NT2/D1 (cell line): Measurements from ENCODE around the gene METTL24.
"Not testable (repeated sequence)": the region's sequence is repeated elsewhere in the genome, so short reads cannot be mapped to it uniquely, and the experiment has no call there.

Experiments used
- DNase-seq: peaks from one replicate; pipeline ENCODE4 v3.0.0-alpha.2; 2011; ENCODE audit warnings: low read depth, low spot score
- H3K27me3 ChIP-seq: 2 replicates; pipeline ENCODE4 v1.6.0; 2011; ENCODE audit warnings: mild to moderate bottlenecking; ENCODE audit not compliant: insufficient read length, insufficient read depth
- H3K36me3 ChIP-seq: 2 replicates; pipeline ENCODE4 v1.6.1; 2011; ENCODE audit warnings: mild to moderate bottlenecking, low read length, mixed read lengths; ENCODE audit not compliant: insufficient read depth, insufficient read length
- H3K4me1 ChIP-seq: 2 replicates; pipeline ENCODE4 v1.5.1; 2011; ENCODE audit not compliant: insufficient read depth, insufficient read length
- H3K4me3 ChIP-seq: 2 replicates; pipeline ENCODE4 v1.5.1; 2011; ENCODE audit warnings: low read depth; ENCODE audit not compliant: insufficient read length
- H3K9ac ChIP-seq: 2 replicates; pipeline ENCODE4 v1.6.0; 2011; ENCODE audit warnings: low read depth; ENCODE audit not compliant: insufficient read length
- H3K9me3 ChIP-seq: 2 replicates; pipeline ENCODE4 v1.5.1; 2011; ENCODE audit warnings: mild to moderate bottlenecking, low read length; ENCODE audit not compliant: insufficient read depth
- SUZ12 ChIP-seq: IDR thresholded peaks from 2 replicates; pipeline ENCODE4 v1.6.1; 2011; ENCODE audit not compliant: insufficient read length, insufficient read depth; ENCODE audit errors: extremely low read depth
- YY1 ChIP-seq: IDR thresholded peaks from 2 replicates; pipeline ENCODE4 v1.6.1; 2011; ENCODE audit not compliant: insufficient read length, insufficient read depth
- ZNF274 ChIP-seq: IDR thresholded peaks from 2 replicates; pipeline ENCODE4 v1.6.1; 2011; ENCODE audit warnings: mild to moderate bottlenecking, low read depth, low read length

METTL24 gene

DNA sequence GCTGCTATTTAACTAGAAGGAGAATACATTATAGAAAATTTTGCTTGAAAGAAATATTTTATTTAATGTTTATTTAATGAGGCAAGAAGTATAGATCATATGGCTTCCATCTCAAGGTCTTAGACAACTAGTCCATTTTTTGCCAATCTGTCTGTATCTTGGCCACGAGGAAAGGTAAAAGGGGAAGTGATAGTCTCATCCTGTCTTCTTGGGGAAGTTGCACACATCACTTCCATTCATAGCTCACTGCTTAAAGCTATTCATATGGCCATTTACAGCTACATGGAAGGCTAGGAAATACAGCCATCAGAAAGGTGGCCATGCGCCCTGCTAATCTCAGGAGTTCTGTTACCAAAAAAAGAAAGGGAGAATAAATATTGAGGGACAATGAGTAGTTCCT, 50.8 kb downstream of the METTL24 start:
- H3K4me3 ChIP-seq: no peak overlapping the region
- no peak for DNase-seq
- H3K9ac ChIP-seq: no peak overlapping the region
- TF ChIP-seq ZNF274 (no peak), SUZ12 (no peak), YY1 (no peak)
- no peaks in the 10 kb centered on the region for H3K27me3 ChIP-seq
- peaks cover 4% of the 10 kb centered on the region for H3K4me1 ChIP-seq
- H3K36me3 ChIP-seq: no peaks in the 10 kb centered on the region
- no peaks in the 10 kb centered on the region for H3K9me3 ChIP-seq

DNA sequence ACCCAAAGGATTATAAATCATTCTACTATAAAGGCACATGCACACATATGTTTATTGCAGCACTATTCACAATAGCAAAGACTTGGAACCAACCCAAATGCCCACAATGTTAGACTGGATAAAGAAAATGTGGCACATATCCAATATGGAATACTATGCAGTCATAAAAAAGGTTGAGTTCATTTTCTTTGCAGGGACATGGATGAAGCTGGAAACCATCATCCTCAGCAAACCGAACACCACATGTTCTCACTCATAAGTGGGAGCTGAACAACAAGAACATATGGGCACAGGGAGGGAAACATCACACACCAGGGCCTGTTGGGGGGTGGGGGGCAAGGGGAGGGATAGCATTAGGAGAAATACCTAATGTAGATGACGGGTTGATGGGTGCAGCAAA, 52.3 kb downstream of the METTL24 start:
- H3K4me3 ChIP-seq, H3K9ac ChIP-seq, DNase-seq, H3K36me3 ChIP-seq, H3K4me1 ChIP-seq, H3K27me3 ChIP-seq, H3K9me3 ChIP-seq: not testable (repeated sequence)

DNA sequence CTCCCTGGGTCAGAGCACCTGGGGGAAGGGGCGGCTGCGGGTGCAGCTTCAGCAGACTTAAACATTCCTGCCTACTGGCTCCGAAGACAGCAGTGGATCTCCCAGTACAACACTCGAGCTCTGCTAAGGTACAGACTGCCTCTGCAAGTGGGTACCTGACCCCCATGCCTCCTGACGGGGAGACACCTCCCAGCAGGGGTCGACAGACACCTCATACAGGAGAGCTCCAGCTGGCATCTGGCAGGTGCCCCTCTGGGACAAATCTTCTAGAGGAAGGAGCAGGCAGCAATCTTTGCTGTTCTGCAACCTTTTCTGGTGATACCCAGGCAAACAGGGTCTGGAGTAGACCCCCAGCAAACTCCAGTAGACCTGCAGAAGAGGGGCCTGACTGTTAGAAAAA, 54.5 kb downstream of the METTL24 start:
- not testable (repeated sequence) for H3K27me3 ChIP-seq, H3K4me1 ChIP-seq, H3K36me3 ChIP-seq, H3K9ac ChIP-seq, DNase-seq, H3K4me3 ChIP-seq, H3K9me3 ChIP-seq

DNA sequence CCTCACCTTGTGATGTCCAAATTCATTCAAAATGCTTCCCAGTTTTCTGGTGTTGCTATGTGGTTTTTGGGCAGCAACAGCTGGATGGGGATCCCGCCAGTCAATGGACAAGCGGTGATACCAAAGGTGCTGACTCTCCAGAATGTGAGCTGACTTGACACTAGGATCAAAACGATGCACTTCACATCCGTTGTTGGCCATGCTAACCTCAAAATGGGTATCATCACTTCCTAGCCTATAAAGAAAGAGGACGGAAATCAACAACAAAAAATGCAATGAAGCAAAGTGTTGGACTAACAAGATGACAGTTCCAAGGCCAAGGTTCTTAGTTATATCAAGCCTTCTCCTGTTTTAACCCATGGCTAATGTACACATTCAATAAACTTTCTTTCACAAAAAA, 59.2 kb downstream of the METTL24 start:
- Histone ChIP-seq H3K9ac (no peak overlapping the region), H3K36me3 (no peaks in the 10 kb centered on the region), H3K4me1 (no peaks in the 10 kb centered on the region), H3K4me3 (no peak overlapping the region), H3K27me3 (no peaks in the 10 kb centered on the region), H3K9me3 (no peaks in the 10 kb centered on the region)
- DNase-seq: no peak
- TF ChIP-seq SUZ12: no peak

DNA sequence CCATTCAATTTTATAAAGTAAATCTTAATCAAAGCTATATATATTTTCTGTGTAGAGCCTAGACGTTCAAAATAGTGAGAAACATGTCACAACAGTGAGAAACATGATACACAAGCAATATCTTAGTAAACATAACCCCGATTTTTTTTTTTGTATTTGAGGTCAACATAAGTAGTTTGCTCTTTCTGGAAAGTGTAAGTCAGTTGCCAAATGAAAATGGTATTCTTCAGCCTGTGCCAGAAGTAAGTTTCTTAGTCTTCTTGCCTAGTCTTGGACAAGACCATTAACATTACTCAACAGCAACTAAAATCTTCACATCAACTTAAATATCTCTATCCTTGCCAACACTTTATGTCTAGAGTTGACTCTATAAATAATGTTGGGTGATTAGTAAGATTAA, 59.7 kb downstream of the METTL24 start:
- Histone ChIP-seq H3K27me3 (no peaks in the 10 kb centered on the region), H3K9ac (no peak overlapping the region), H3K36me3 (no peaks in the 10 kb centered on the region), H3K4me1 (no peaks in the 10 kb centered on the region), H3K9me3 (no peaks in the 10 kb centered on the region), H3K4me3 (no peak overlapping the region)
- TF ChIP-seq SUZ12 (no peak), ZNF274 (no peak), YY1 (no peak)
- no peak for DNase-seq

DNA sequence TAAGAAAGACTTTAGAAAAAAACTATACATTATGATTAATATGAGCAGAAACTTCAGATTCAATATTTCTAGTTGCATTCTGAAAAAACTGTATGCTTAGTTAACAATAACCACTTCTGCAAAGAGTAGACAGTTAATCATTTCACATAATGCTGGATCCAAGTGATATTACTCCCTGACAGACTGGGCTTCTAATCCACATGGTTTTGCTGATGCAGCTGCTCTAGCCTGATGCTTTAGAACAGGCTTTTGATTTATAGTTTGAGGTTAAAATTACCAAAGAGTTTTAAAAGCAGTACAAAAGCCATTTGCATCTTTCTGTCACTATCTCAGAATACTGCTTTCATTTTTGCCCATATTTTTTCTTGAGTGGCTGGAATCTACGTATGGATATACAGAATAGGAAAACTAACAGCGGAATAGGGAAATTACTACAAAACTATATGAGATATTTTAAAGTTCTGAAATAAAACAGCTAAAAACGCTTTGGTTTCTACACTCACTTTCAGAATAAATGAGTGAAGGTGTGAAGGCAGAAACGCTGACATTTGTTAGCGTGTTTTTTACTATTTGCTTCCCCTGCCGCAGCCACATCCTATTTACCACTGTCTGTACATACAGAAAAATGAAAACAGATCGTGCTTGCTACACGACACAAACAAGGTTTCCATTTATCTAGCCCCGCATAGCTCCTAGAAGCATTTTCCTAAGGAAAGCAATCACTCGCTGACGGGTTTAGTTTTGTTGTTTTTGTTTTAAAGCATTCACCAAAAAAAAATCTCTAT, 61.7 kb downstream of the METTL24 start:
- TF ChIP-seq YY1 (no peak), SUZ12 (no peak), ZNF274 (no peak)
- Histone ChIP-seq H3K9me3 (no peaks in the 10 kb centered on the region), H3K36me3 (no peaks in the 10 kb centered on the region), H3K9ac (no peak overlapping the region), H3K4me3 (no peak overlapping the region), H3K27me3 (no peaks in the 10 kb centered on the region), H3K4me1 (no peaks in the 10 kb centered on the region)
- no peak for DNase-seq

DNA sequence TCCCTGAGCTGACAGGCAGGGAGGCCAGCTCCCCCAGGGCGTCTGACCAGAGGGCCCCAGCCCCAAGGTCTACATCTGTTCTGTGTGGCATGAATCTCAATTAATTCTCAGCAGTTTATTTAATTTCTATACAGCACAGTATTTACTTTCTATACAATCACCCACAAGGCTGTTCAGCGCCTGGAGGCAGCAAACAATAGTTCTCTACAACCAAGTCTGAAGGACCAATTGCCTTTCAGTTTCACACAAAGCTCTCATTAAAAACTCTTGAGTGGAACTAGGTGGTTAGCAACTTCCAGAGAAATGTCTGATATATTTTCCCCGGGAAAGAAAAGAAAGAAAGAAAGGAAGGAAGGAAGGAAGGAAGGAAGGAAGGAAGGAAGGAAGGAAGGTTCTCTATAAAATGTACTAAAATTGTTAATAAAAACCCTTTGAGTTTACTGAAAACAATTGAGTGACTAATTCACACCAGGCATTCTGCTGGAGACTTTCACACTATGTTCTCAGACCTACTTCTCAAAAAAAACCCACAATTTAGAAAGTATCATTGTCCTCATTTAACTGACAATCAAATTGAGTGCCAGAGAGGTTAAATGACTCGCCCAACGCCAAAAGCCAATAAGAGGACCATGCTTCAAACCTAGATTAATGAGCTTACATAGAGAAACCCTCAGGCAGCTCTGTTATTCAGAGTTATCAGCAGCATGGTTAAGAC, 62.5 kb downstream of the METTL24 start:
- no peaks in the 10 kb centered on the region for H3K9me3 ChIP-seq
- no peak overlapping the region for H3K4me3 ChIP-seq
- DNase-seq: no peak
- TF ChIP-seq ZNF274: no peak
- H3K27me3 ChIP-seq: no peaks in the 10 kb centered on the region
- no peaks in the 10 kb centered on the region for H3K4me1 ChIP-seq
- no peak overlapping the region for H3K9ac ChIP-seq
- H3K36me3 ChIP-seq: no peaks in the 10 kb centered on the region
